Stimulated activated CD8-positive, alpha-beta memory T cell treated with anti-CD3 and anti-CD28 coated beads, Interleukin-7, amount 100 ng/mL, for 4 hours (primary cell): ENCODE results near the gene GPR152.

Source experiments
- DNase-seq, 2 donors: peaks; one replicate each; pipeline ENCODE4 v3.0.0-alpha.2; 2020; ENCODE audit warnings: low read depth in 2 of 2

Gene GPR152

GRCh38 chr11:67465189-67465510 lies 12.6 kb upstream of the GPR152 start:
- DNase-seq = no peak

- DNase-seq = peak; percentile 82 to 86
Measured at GRCh38 chr11:67464411-67465188, 12.1 kb upstream of the GPR152 start.

- DNase-seq = no peak
Measured at GRCh38 chr11:67463680-67464410, 11.3 kb upstream of the GPR152 start.

GRCh38 chr11:67463186-67463585 lies 10.7 kb upstream of the GPR152 start:
- DNase-seq = no peak

GRCh38 chr11:67458266-67458665 lies 5.7 kb upstream of the GPR152 start:
- no peak for DNase-seq

GRCh38 chr11:67457453-67457852 lies 4.9 kb upstream of the GPR152 start:
- DNase-seq = no peak

- no peak for DNase-seq
Measured at GRCh38 chr11:67456068-67456705, 3.7 kb upstream of the GPR152 start.

- DNase-seq = no peak
Measured at GRCh38 chr11:67455054-67455453, 2.5 kb upstream of the GPR152 start, which contains the start of gene CABP4. TSS of gene CABP4 (plus strand) at chr11:67455354. CDS start at chr11:67455424, 70 bp downstream.

GRCh38 chr11:67453816-67454732 lies 1.5 kb upstream of the GPR152 start:
- DNase-seq = no peak

- DNase-seq = no peak
Measured at GRCh38 chr11:67451658-67451976, 912 bp downstream of the GPR152 start.

- DNase-seq = no peak
Measured at GRCh38 chr11:67450796-67451657, 1.5 kb downstream of the GPR152 start.

GRCh38 chr11:67449116-67449844 lies 3.2 kb downstream of the GPR152 start:
- DNase-seq = no peak

- no peak for DNase-seq
Measured at GRCh38 chr11:67448220-67448609, 4.3 kb downstream of the GPR152 start.

- no peak for DNase-seq
Measured at GRCh38 chr11:67445515-67445914, 7.0 kb downstream of the GPR152 start.

- DNase-seq = no peak
Measured at GRCh38 chr11:67442504-67443404, 9.8 kb downstream of the GPR152 start.

GRCh38 chr11:67441731-67442351 lies 10.7 kb downstream of the GPR152 start:
- no peak for DNase-seq

- DNase-seq = no peak
Measured at GRCh38 chr11:67441098-67441563, 11.4 kb downstream of the GPR152 start.

GRCh38 chr11:67440229-67441097 lies 12.1 kb downstream of the GPR152 start:
- no peak for DNase-seq
